NOMO-1 treated with dmso at 0.1 percent for 144 hours (cell line): ENCODE measurements around the gene ELK3.

Experiments
- DNase-seq: peaks from one replicate; lab custom pipeline; 2025; ENCODE audit not compliant: unreplicated experiment; lab: John Stamatoyannopoulos, UW

The ELK3 gene

GRCh38 chr12:96211988-96212387 lies 17.8 kb downstream of the ELK3 start:
- no peak for DNase-seq

GRCh38 chr12:96212456-96213375 lies 18.5 kb downstream of the ELK3 start:
- no peak for DNase-seq

- DNase-seq: no peak
Observed at GRCh38 chr12:96213869-96214268, 19.7 kb downstream of the ELK3 start.

- DNase-seq: no peak
Observed at GRCh38 chr12:96215919-96216273, 21.7 kb downstream of the ELK3 start.

- no peak for DNase-seq
Observed at GRCh38 chr12:96218989-96219678, 25.0 kb downstream of the ELK3 start.

- DNase-seq: no peak
Observed at GRCh38 chr12:96219700-96220206, 25.6 kb downstream of the ELK3 start.

- no peak for DNase-seq
Observed at GRCh38 chr12:96220902-96221301, 26.7 kb downstream of the ELK3 start.

GRCh38 chr12:96221391-96221790 lies 27.2 kb downstream of the ELK3 start:
- no peak for DNase-seq

GRCh38 chr12:96223411-96224218 lies 29.4 kb downstream of the ELK3 start:
- no peak for DNase-seq

GRCh38 chr12:96224219-96224615 lies 30.0 kb downstream of the ELK3 start:
- no peak for DNase-seq

GRCh38 chr12:96225044-96225855 lies 31.1 kb downstream of the ELK3 start:
- DNase-seq: no peak

GRCh38 chr12:96225994-96226399 lies 31.8 kb downstream of the ELK3 start:
- DNase-seq: no peak

GRCh38 chr12:96226401-96226800 lies 32.2 kb downstream of the ELK3 start:
- DNase-seq: no peak

GRCh38 chr12:96226801-96227348 lies 32.7 kb downstream of the ELK3 start:
- no peak for DNase-seq

- DNase-seq: no peak
Observed at GRCh38 chr12:96227365-96228106, 33.4 kb downstream of the ELK3 start.

GRCh38 chr12:96228566-96229248 lies 34.5 kb downstream of the ELK3 start:
- DNase-seq: no peak

- no peak for DNase-seq
Observed at GRCh38 chr12:96230646-96231045, 36.5 kb downstream of the ELK3 start.

- DNase-seq: no peak
Observed at GRCh38 chr12:96233168-96233567, 39.0 kb downstream of the ELK3 start.

GRCh38 chr12:96233939-96234461 lies 39.8 kb downstream of the ELK3 start:
- no peak for DNase-seq
